ENCODE measurements around the gene BTBD10. TPM values are rescaled to one million over a fixed set of nuclear protein-coding genes. Genes with fewer than 3 reads are reported as not detected.
A peak's percentile ranks its signal among the peaks of the same experiment; 100 is the strongest.

BTBD10 gene
- 10 to 100 TPM; 27.4 to 36.1 TPM for total RNA-seq
- long read RNA-seq, donor 1, transcript BTBD10-201 (9 exons, 2,504 nt), result major isoform, 5 of 11 reads
- long read RNA-seq, donor 1, partial matches to known transcripts, result 0 of 11 reads
- long read RNA-seq, donor 1, other reads (novel, unspliced or antisense), result 3 of 11 reads
- long read RNA-seq, donor 2, transcript BTBD10-208 (8 exons, 1,662 nt), result major isoform, 24 of 82 reads
- long read RNA-seq, donor 2, transcript BTBD10-201 (9 exons, 2,504 nt), result minor isoform, 20 of 82 reads
- long read RNA-seq, donor 2, partial matches to known transcripts, result 21 of 82 reads
- long read RNA-seq, donor 2, other reads (novel, unspliced or antisense), result 17 of 82 reads

DNA sequence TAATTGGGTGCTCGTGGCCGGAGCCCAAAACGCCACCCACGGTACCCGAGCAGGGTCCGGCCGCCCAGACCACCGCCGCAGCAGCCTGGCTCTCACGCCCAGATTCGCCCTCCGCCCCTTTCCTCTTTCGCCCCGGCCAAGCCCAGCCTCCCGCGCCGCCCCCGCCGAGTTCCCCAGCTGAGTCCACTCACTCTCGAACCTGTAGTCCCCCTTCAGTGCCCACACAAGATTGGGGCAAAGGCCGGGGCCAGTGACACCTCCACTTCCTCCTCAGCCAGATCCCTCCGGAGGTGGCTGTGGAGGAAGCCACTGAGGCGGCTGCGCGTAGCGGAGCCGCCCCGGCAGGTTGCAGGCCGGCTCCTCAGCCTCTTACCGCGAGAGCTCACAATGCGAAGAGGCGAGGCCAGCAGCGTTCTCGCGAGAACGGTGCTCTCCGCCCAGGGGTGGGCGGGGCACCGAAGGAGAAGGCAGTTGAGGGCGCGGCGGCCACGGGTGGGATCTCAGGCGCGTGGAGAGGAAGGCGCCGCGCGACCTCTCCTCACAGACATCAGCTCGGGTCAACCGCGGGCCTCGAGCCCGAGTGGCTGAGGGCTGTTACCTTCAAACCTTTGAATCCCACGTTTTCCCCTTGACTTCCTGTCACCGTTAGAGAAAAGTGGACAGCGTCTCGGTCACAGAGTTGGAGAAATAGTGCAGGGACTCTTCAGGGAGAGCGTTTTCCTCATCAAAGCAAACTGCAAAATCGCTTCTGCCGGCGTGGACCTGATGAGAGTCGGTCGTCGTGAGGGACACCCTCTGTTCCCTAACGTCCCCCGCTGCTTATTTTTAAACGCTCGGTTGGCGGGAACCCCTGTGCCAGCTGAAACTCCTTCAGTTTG lies at the start of gene BTBD10:
Gene BTBD10 (minus strand): TSS at position 322 of the 878 bp plus-strand sequence. CDS start 18,098 bp downstream, outside the sequence.
- DNase-seq (ENCODE audit: low spot score), result peak; percentile 97
- intact Hi-C loops (cut with DNase I), result no loop called here

DNA sequence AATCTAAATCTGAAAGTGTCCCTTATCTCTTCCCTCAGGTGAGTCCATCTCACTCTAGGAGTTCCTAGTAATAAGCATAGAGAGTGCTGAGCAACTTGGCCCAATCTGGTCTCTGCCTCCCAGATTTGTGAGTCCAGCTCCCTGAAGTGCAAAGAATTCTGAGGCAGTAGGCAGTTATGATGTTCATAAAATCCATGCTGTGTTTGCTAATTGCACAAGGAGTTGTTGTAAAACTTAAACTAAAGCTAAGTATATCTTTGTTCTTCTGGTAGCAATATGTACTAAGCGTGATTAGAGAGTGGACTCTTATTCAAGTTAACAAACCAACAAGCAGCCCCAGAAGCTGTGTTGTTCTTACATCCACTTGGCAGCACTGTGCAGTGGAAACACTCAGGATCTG lies 40.4 kb upstream of the BTBD10 start:
- intact Hi-C loops (cut with DNase I), result no loop called here
- no peak for DNase-seq (ENCODE audit: low spot score)

DNA sequence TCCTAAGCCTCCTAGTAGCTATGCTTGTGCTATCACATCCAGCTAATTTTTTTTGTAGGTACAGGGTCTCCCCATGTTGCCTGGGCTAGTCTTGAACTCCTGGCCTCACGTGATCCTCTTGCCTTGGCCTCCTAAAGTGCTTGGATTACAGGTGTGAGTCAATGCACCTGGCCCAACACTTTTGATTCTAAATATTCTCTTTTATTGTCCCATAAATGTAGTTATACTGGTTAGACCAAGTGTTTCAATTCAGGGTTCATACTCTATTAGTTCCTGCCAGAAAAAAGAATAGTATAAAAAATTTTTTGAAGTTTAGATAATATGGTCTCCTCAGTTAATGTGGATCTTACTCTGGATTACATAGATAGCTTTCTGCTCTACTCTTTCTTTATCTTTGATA lies 39.5 kb upstream of the BTBD10 start:
- no peak for DNase-seq (ENCODE audit: low spot score)
- intact Hi-C loops (cut with DNase I), result no loop called here

DNA sequence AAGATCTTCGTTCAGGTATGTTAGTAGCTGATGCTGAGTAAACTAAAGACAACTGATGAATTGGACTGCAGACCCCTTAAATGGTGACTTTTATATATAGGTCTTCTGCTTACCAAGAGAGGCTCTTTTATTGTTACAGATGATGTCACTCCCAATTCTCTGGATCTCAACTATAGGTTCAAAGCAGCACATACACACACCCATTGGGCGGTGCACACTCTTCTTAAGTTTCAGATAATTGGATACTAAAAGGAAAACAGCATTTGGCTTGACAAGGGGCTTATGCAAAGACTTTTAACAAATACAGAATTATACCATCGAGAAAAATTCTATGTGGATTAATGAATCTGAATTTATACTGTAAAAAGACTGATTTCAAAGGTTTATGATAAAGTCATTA lies 32.9 kb upstream of the BTBD10 start, which contains the start of gene PTH:
Gene PTH (minus strand): TSS at position 69 of the 400 bp plus-strand sequence. CDS start 3,142 bp downstream, outside the sequence.
- DNase-seq (ENCODE audit: low spot score), result no peak
- intact Hi-C loops (cut with DNase I), result no loop called here

DNA sequence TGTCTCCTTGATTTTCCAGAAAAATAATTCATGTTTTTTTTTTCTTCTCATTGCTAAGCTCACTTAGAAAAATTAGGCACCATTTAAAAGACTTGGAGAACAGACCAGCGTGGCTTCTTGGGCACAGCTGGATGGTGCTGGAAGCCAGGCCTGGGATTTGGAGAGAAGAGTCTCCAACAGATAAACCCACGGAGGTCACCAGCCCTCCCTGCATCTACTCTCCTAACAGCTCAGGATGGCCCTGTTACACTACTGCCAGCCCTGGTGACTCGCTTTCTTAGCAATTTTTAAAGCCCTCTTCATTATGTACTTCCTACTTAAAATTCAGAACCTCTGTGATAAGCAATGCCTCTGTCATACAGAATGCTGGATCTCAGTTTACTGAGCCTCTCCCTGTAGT lies 31.0 kb upstream of the BTBD10 start:
- intact Hi-C loops (cut with DNase I), result no loop called here
- no peak for DNase-seq (ENCODE audit: low spot score)

DNA sequence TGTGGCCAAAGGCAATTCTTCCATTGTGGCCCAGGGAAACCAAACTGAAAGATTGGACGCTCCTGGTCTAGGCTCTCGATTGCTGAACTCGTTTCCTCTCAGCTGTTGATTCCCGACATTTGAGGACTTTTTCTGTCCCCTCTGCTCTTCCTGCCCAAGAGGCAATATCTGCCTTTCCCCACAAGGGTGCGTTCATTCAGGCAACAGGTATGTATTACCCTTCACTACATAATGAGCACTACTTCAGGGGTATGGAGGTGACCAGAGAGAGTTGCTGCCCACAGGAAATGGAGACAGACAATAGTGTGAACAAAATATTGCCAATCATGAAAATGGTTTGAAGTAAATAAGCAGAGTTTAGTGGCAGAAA lies 24.6 kb upstream of the BTBD10 start:
- intact Hi-C loops (cut with DNase I), result no loop called here
- no peak for DNase-seq (ENCODE audit: low spot score)

DNA sequence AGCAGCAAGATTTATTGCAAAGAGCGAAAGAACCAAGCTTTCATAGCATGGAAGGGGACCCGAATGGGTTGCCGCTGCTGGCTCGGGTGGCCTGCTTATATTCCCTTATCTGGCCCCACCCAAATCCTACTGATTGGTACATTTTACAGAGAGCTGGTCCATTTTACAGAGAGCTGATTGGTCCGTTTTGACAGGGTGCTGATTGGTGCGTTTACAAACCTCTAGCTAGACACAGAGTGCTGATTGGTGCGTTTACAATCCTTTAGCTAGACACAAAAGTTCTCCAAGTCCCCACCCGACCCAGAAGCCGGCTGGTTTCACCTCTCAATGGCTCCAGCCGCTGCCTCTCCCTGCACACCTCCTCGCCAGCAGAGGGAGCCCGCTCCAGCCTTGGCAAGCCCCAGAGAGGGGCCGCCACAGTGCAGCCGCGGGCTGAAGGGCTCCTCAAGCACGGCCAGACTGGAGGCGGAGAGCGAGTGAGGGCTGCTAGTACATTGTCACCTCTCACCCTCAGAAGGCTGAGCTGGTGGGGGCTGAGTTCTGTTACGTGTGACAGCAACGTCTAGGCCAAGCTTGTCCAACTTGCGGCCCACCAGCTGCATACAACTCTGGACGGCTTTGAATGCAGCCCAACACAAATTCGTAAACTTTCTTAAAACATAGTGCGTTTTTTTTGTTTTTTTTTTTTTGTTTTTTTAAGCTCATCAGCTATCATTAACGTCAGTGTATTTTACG lies 24.1 kb upstream of the BTBD10 start:
- DNase-seq (ENCODE audit: low spot score), result peak; percentile 88
- intact Hi-C loops (cut with DNase I), result no loop called here

DNA sequence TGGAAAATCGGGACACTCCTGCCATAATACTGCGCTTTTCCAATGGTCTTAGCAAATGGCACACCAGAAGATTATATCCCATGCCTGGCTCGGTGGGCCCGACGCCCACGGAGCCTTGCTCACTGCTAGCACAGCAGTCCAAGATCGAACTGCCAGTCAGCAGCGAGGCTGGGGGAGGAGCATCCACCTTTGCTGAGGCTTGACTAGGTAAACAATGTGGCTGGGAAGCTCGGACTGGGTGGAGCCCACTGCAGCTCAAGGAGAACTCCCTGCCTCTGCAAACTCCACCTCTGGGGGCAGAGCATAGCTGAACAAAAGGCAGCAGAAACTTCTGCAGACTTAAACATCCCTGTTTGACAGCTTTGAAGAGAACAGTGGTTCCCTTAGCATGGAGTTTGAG lies 17.2 kb upstream of the BTBD10 start:
- no peak for DNase-seq (ENCODE audit: low spot score)
- intact Hi-C loops (cut with DNase I), result no loop called here

DNA sequence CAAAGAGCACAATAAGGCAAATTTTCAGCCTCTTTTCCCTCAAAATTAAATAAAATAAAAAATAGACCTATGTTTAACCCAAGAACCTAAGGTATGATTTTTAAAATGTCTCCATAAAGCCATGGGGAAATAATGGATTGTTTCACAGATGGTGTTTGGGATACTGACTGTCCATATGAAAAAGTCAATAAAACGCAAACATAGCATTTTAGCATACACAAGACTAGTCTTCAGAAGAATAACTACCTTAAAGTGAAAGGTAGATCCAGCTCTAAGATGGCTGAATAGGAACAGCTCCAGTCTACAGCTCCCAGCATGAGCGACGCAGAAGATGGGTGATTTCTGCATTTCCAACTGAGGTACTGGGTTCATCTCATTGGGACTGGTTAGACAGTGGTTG lies 16.7 kb upstream of the BTBD10 start:
- intact Hi-C loops (cut with DNase I), result no loop called here
- DNase-seq (ENCODE audit: low spot score), result no peak

DNA sequence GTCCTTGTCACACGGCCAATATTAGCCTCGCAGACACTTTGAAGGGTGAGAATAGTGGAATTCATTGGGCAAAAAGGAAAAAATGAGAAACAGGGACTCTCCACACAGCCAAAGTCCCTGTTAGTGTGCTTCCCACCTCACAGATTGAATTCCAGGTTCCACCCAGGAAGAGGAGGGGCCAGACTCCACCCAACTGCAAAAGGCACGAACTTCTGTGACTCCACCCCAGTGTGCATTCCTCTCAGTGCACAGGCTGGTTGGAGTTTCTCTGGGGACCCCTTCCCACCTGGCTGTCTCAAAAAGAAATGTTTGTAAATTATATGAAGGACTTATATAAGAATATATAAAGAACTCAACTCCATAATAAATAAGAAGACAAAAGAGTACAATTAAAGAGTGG lies 12.1 kb upstream of the BTBD10 start:
- intact Hi-C loops (cut with DNase I), result no loop called here
- no peak for DNase-seq (ENCODE audit: low spot score)

DNA sequence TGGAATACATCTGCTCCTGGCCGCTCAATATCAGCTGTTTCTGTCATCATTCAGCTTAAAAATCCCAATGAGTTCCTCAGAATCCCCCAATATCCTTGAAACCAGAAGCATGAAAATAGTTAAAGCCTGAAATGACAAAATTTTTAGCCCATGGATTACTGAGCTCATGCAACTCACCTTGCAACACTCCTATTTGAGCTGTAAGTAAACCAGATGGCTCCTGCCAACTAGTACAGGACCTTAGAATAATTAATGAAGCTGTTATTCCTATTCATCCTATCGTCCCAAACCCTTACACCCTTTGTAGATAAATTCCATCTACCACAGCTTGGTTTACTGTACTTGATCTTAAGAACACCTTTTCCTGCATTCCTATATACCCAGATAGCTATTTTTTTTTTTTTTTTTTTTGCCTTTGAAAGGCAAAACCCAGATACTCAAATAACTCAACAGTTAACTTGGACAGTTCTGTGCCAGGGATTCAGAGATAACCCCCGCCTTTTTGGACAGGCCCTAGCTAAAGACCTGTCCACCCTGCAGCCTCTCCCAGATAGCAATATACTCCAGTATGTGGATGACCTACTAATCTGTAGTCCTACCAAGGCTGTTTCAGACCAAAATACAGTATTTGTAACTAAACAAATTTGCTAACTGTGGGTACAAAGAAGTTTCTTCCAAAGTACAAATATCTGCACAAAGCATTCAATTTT lies 10.1 kb upstream of the BTBD10 start:
- intact Hi-C loops (cut with DNase I), result no loop called here
- DNase-seq (ENCODE audit: low spot score), result no peak

DNA sequence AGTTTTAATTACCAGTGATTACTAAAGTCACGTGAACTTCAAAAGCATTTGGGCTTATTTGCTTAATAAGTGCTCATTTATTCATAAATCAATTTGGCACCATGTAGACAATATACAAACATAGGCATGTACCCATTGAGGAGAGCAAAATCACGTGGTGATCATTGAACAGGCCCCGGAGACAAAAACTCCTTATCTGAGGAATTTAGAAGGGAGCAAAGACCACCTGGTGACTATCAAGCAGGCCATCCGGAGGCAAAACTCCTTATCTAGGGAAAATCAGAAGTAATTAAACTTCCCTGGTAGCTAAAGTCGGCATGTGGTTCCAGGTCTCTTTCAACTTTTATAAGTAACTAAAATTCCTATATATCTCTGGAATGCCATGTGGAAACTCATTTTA lies 5.7 kb upstream of the BTBD10 start:
- intact Hi-C loops (cut with DNase I), result no loop called here
- DNase-seq (ENCODE audit: low spot score), result no peak

DNA sequence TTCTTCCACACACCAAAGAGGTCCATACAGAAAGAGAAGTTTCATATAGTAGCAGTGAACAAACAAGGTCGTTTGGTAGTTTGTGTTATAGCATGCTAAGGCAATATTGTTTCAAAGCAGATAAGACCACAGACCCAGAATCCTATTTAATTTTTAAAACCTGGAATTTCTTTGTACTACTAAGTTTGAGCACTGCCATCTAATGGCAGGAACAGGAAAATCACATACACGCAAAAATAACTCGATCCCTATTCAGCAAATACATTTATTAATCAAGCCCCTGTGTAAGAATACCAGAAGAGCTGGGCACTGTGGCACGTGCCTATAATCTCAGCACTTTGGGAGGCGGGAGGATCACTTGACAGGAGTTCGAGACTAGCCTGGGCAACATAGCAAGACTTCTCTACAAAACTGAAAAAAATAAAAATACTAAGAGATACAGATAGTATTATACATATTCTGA lies 2.9 kb upstream of the BTBD10 start:
- no peak for DNase-seq (ENCODE audit: low spot score)
- intact Hi-C loops (cut with DNase I), result no loop called here

DNA sequence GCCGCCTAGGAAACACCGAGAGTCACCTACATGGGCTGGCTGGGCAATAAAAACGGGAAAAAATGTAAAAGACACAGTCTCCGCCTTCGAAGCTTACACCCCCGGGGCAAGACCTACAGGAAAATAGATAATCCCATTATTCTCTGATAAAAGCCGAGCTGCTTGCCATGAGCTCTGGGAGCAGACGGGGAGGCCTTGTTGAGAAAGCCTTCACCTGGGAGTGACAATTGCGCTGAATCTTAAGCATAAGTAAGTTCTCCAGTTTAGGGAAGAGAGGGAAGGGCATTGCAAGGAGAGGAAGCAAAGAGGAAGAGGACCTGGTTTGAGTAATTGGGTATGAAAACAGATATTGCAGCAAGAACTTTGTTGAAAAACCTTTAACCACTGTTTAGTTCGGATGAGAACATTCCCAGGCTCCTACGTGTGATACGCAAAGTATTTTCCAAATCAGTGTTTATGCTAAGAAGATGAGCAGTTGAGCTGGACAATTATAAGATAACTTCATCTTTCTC lies 813 bp upstream of the BTBD10 start:
- no peak for DNase-seq (ENCODE audit: low spot score)
- intact Hi-C loops (cut with DNase I), result no loop called here

DNA sequence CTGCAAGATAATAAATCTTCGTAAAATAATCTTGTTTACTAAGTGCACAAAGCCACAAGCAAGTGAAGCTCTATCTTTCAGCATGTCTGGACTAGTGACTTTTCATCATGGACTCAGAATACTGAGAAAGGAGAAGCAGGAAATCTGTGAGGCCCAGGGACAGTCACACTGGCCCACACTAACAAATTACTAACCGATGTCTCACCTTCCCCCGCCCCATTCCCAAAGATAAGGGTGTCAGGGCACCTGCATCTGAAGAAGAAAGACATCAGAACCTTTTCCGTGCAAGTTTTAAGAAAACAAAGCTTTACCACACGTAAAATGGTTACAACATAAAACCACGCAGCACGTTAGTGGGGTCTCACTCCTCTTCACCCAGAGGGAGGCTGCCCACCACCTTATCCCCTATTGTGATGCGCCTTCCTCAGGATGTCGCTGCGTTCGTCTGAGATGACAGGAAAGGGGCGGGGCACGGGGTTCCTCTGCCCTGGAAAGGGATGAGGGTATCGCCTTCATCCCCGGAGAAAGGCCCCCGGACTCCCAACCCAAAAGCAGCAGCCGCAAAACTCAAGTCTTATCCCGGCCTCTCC lies 616 bp downstream of the BTBD10 start:
- peak; percentile 86 for DNase-seq (ENCODE audit: low spot score)
- intact Hi-C loops (cut with DNase I), result no loop called here

DNA sequence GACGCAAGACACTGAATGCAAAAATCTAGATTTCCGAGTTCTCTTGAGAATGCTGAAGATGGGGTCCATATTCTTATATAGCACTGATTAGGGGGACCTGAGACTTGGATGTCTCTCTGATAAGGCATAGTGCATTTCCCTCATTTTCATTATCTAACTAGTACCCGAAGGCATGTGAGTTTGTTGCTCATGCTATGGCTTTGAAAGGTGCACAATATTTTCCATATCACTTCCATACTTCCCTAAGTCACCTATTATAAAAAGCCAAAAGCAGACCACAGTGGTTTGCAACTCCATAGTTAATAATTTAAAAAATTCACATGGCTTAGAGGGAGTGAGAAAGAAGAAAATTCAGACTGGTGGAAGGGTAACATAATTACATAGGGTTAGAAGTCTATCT lies 1.7 kb downstream of the BTBD10 start:
- intact Hi-C loops (cut with DNase I), result no loop called here

DNA sequence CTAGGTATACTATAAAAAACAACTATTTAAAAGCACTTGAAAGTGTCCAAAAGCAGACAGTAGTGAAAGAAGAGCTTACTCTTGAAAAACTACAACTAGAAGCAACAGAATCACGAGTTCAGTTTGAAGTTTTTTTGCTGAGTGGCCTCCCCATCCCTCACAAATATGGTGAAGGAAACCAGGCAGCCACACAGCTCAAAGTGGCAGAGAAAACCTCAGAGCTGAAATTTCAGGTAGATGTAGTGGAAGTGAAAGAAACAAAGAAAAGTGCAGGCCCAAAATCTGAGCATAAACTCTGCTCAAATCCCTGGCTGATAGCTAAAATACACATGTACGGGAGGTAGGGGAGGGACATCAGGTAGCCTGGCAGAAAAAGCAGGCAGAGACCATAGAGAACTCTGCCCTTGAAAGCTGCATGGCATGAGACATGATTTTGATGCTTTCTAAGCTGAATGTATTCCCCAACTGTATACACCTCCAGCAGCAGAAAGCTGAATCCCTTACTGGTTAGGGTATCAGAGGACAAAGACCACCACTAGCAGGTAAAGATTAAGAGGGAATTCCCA lies 12.1 kb downstream of the BTBD10 start:
- intact Hi-C loops (cut with DNase I), result no loop called here

More for the DNA sequence above, 1.7 kb downstream of the BTBD10 start:
- DNase-seq (ENCODE audit: low spot score), result no peak

DNA sequence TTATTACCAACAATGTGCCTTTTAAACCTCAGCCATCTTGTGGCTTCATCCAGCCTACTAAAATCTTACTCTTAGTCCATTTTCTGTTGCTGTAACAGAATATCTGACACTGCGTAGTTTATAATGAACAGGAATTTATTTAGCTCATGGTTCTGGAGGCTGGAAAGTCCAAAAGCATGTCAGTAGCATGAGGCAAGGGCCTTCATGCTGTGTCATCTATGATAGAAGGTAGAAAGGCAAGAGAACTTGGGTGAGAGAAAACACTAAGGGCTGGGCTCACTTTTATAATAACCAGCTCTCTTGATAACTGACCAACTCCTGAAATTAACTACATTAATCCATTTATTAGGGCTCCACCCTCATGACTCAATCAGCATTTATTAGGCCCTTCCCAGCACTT lies 13.5 kb downstream of the BTBD10 start:
- no peak for DNase-seq (ENCODE audit: low spot score)
- intact Hi-C loops (cut with DNase I), result no loop called here

More for the DNA sequence above, 12.1 kb downstream of the BTBD10 start:
- no peak for DNase-seq (ENCODE audit: low spot score)

All from posterior vena cava (tissue), 2 donors.